GM12891 (cell line): ENCODE measurements around the gene UTP14C.
"Not testable (repeated sequence)": the region's sequence is repeated elsewhere in the genome, so short reads cannot be mapped to it uniquely, and the experiment has no call there.

Experiments used
- PAX5 ChIP-seq: IDR thresholded peaks from 2 replicates; pipeline ENCODE4 v1.6.1; 2011; ENCODE audit warnings: low read length, moderate library complexity, mild to moderate bottlenecking; ENCODE audit not compliant: insufficient read depth, severe bottlenecking
- POLR2A ChIP-seq: IDR thresholded peaks from 2 replicates; pipeline ENCODE4 v1.6.1; 2011; ENCODE audit warnings: low read depth, low read length, control low read depth
- POLR2AphosphoS5 ChIP-seq: IDR thresholded peaks from 2 replicates; pipeline ENCODE4 v1.6.1; 2011; ENCODE audit warnings: low read depth, low read length, control low read depth
- POU2F2 ChIP-seq: IDR thresholded peaks from 2 replicates; pipeline ENCODE4 v1.6.1; 2011; ENCODE audit warnings: low read depth, mild to moderate bottlenecking, control low read depth, low read length, moderate library complexity
- SPI1 ChIP-seq: IDR thresholded peaks from 2 replicates; pipeline ENCODE4 v1.6.1; 2011; ENCODE audit warnings: low read depth, low read length, control low read depth
- TAF1 ChIP-seq: IDR thresholded peaks from 2 replicates; pipeline ENCODE4 v1.6.1; 2011; ENCODE audit warnings: low read depth, low read length, control low read depth

DNA sequence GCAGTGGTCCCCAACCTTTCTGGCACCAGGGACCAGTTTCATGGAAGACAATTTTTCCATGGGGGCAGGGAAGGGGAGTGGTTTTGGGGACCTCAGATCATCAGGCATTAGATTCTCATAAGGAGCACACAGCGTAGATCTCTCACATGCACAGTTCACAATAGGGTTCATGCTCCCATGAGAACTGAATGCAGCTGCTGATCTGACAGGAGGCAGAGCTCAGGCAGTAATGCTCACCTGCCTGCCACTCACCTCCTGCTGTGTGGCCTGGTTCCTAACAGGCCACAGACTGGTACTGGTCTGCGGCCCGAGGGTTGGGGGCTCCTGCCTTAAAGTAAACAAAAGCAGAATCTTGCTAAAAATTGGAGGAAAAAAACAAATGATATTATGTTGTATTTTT lies 36.6 kb downstream of the UTP14C start:
- not testable (repeated sequence) for TF ChIP-seq POLR2AphosphoS5, PAX5, POLR2A, POU2F2, TAF1, SPI1
